Keratinocyte (primary cell): ENCODE measurements around the gene KRTAP1-1. TPM values are rescaled to one million over a fixed set of nuclear protein-coding genes. Genes with fewer than 3 reads are reported as not detected.

Experiments
- DNase-seq: peaks from one replicate; pipeline ENCODE4 v3.0.0-alpha.2; 2011; ENCODE audit warnings: low read depth, missing footprints, low spot score
- FAIRE-seq: peaks from 2 replicates; lab custom pipeline; 2011; peaks lifted over from hg19 to GRCh38; lab: Jason Lieb, UNC
- H2AFZ ChIP-seq: 2 replicates; pipeline ENCODE4 v1.6.0; 2012; ENCODE audit warnings: low read length, control low read depth, inconsistent platforms; ENCODE audit not compliant: control insufficient read depth
- H3K27ac ChIP-seq: 2 replicates; pipeline ENCODE4 v1.5.1; 2011; ENCODE audit warnings: low read length; ENCODE audit not compliant: control insufficient read depth, insufficient read depth
- H3K27me3 ChIP-seq: 3 replicates; pipeline ENCODE4 v1.6.0; 2011; ENCODE audit warnings: low read length; ENCODE audit not compliant: control insufficient read depth, insufficient read depth; ENCODE audit errors: extremely low read depth
- H3K36me3 ChIP-seq, 2 experiments: 2 replicates in 1 of 2; 3 replicates in 1 of 2; pipeline ENCODE4 v1.5.1; 2011; ENCODE audit warnings: low read length in 2 of 2, mild to moderate bottlenecking in 1 of 2; ENCODE audit not compliant: control insufficient read depth in 2 of 2, insufficient read depth in 2 of 2; ENCODE audit errors: extremely low read depth in 1 of 2
- H3K4me1 ChIP-seq: 3 replicates; pipeline ENCODE4 v1.5.1; 2011; ENCODE audit warnings: low read length; ENCODE audit not compliant: control insufficient read depth, insufficient read depth; ENCODE audit errors: extremely low read depth
- H3K4me2 ChIP-seq: 3 replicates; pipeline ENCODE4 v1.6.0; 2011; ENCODE audit warnings: low read depth, low read length; ENCODE audit not compliant: control insufficient read depth, insufficient read depth; ENCODE audit errors: extremely low read depth
- H3K4me3 ChIP-seq, 3 experiments: fragments of 200-600 bp in 1 of 3; sonication (generic) in 1 of 3; 2 replicates in 2 of 3; 3 replicates in 1 of 3; pipeline ENCODE4 v1.5.1; 2011 to 2016; ENCODE audit warnings: low read length in 3 of 3, mild to moderate bottlenecking in 3 of 3, control low read depth in 2 of 3, inconsistent platforms in 1 of 3, low read depth in 1 of 3, mixed read lengths in 1 of 3, mixed run types in 1 of 3, moderate library complexity in 1 of 3; ENCODE audit not compliant: control insufficient read depth in 2 of 3, insufficient read depth in 2 of 3; ENCODE audit errors: extremely low read depth in 1 of 3
- H3K79me2 ChIP-seq: 2 replicates; pipeline ENCODE4 v1.6.0; 2012; ENCODE audit warnings: low read length; ENCODE audit not compliant: control insufficient read depth, insufficient read depth
- H3K9ac ChIP-seq: 3 replicates; pipeline ENCODE4 v1.6.0; 2011; ENCODE audit warnings: low read length; ENCODE audit not compliant: control insufficient read depth, insufficient read depth; ENCODE audit errors: extremely low read depth
- H3K9me1 ChIP-seq: 3 replicates; pipeline ENCODE4 v1.6.0; 2011; ENCODE audit warnings: low read length; ENCODE audit not compliant: control insufficient read depth, insufficient read depth; ENCODE audit errors: extremely low read depth
- H3K9me3 ChIP-seq: 2 replicates; pipeline ENCODE4 v1.5.1; 2012; ENCODE audit warnings: low read depth, low read length; ENCODE audit not compliant: control insufficient read depth
- H4K20me1 ChIP-seq: 3 replicates; pipeline ENCODE4 v1.6.0; 2011; ENCODE audit warnings: low read length; ENCODE audit not compliant: control insufficient read depth, insufficient read depth; ENCODE audit errors: extremely low read depth
- CTCF ChIP-seq, 3 experiments: IDR thresholded peaks in 1 of 3; conservative IDR thresholded peaks in 1 of 3; optimal IDR thresholded peaks in 1 of 3; 2 replicates in 2 of 3; 3 replicates in 1 of 3; pipeline versions ENCODE3 to v1.5.1; 2011; ENCODE audit warnings: low read length in 3 of 3, mild to moderate bottlenecking in 3 of 3, moderate library complexity in 2 of 3, control low read depth in 1 of 3, inconsistent platforms in 1 of 3; ENCODE audit not compliant: insufficient read depth in 2 of 3; ENCODE audit errors: extremely low read depth in 1 of 3
- EZH2 ChIP-seq: IDR thresholded peaks from one replicate; pipeline ENCODE4 v1.6.1; 2012; ENCODE audit warnings: inconsistent platforms, mild to moderate bottlenecking, low read length, moderate library complexity
- dilution Hi-C: fragments of 300-500 bp; cut with MboI; formaldehyde crosslinking; loops from one replicate; pipeline ENCODE4 v1.7.0; 2020; ENCODE audit warnings: low sequenced_read_pairs; ENCODE audit not compliant: extremely low pct_ligation_motif_present
- polyA plus RNA-seq, 5 experiments: library from polyadenylated mRNA; depleted of rRNA in 3 of 5; stranded (reverse) in 3 of 5; stranded (forward) in 1 of 5; unstranded in 1 of 5; fragments of >200 nt; gene quantifications; 1 replicate in 1 of 5; 2 replicates in 3 of 5; 3 replicates in 1 of 5; pipeline versions ENCODE4 v1.2.1 to v1.2.3, GENCODE V29; 2011 to 2012; ENCODE audit warnings: missing spikeins in 2 of 5, low read depth in 1 of 5, low replicate concordance in 1 of 5

Gene KRTAP1-1
- polyA plus RNA-seq, 1 donor (not counting 4 experiments of a cell fraction or from before 2014, with no cell fraction given) = not detected

GRCh38 chr17:41024697-41025096 lies 16.6 kb downstream of the KRTAP1-1 start:
- no peak for DNase-seq
- H3K36me3 ChIP-seq = no peaks in the 10 kb centered on the region
- H3K4me2 ChIP-seq = no peak overlapping the region
- TF ChIP-seq EZH2 = no peak
- no peak for TF ChIP-seq CTCF (optimal IDR thresholded peaks at IDR 0.05 in 1 of 3, IDR thresholded peaks at IDR 0.05 in 1 of 3, conservative IDR thresholded peaks at IDR 0.05 in 1 of 3; ENCODE audit: extremely low read depth in 1 of 3, insufficient read depth in 2 of 3, low read length in 3 of 3)
- no peak overlapping the region for H2AFZ ChIP-seq
- FAIRE-seq = no peak
- H3K79me2 ChIP-seq = no peaks in the 10 kb centered on the region
- no peaks in the 10 kb centered on the region for H3K9me1 ChIP-seq
- peaks cover 7% of the 10 kb centered on the region for H3K4me1 ChIP-seq
- H3K4me3 ChIP-seq = no peak overlapping the region
- H3K9me3 ChIP-seq = no peaks in the 10 kb centered on the region
- no peak overlapping the region for H3K27ac ChIP-seq
- dilution Hi-C loops = no loop called here
- no peak overlapping the region for H3K9ac ChIP-seq
- no peaks in the 10 kb centered on the region for H3K27me3 ChIP-seq
- no peaks in the 10 kb centered on the region for H4K20me1 ChIP-seq

GRCh38 chr17:41020336-41020735 lies 20.9 kb downstream of the KRTAP1-1 start:
- Histone ChIP-seq H3K79me2 (no peaks in the 10 kb centered on the region), H3K9me3 (no peaks in the 10 kb centered on the region), H3K9me1 (no peaks in the 10 kb centered on the region), H3K4me1 (no peaks in the 10 kb centered on the region), H3K27me3 (no peaks in the 10 kb centered on the region), H3K9ac (no peak overlapping the region), H3K36me3 (no peaks in the 10 kb centered on the region), H4K20me1 (no peaks in the 10 kb centered on the region), H3K4me2 (no peak overlapping the region), H3K4me3 (no peak overlapping the region), H2AFZ (no peak overlapping the region), H3K27ac (no peak overlapping the region)
- DNase-seq (no peak), FAIRE-seq (no peak)
- dilution Hi-C loops = no loop called here
- TF ChIP-seq EZH2 (no peak), CTCF (optimal IDR thresholded peaks at IDR 0.05 in 1 of 3, IDR thresholded peaks at IDR 0.05 in 1 of 3, conservative IDR thresholded peaks at IDR 0.05 in 1 of 3; ENCODE audit: extremely low read depth in 1 of 3, insufficient read depth in 2 of 3, low read length in 3 of 3) (no peak)
